ENCODE data around the gene KCNJ18.
"Not testable (repeated sequence)": the region's sequence is repeated elsewhere in the genome, so short reads cannot be mapped to it uniquely, and the experiment has no call there.

Gene KCNJ18

DNA sequence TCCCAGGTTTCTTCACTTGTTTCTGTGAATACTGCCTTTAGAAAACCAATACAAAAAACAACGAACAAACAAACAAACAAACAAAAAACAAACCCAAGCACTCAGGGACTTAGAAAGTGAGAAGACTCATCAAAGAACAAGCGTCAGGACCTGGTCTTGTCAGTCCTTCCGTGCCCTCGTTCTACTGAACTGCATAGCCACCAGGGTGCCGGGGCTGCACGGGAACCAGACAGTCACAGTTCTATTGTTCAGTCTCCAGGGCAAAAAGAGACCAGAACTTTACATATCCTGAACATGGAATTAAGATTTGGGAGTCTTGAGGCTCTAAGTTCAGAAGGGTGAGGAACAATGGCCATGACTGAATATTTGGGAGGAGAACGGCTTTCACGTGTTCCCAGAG is 28.2 kb downstream of the KCNJ18 start:
- in situ Hi-C loops (cut with HindIII; ENCODE audit: low sequenced_read_pairs), result not testable (repeated sequence)

DNA sequence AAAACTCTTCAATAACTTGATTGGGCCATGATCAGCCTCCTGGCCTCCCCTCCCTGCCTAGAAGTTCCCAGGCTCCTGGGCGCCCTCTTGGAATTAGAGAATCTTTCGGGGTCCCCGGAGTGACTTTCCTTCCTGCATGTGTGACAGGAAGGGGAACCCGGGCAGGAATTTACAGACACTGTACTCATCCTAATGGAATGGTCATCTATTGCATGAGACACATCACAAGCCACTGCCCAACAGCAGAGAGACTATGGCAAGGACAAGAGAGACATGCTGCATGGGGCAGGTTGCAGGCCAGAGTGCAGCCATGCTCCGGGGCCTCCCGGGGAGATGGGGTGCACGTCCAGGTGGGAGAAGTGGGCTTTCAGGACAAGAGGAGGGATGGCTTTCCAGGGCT is 29.9 kb downstream of the KCNJ18 start:
- in situ Hi-C loops (cut with HindIII; ENCODE audit: low sequenced_read_pairs), result not testable (repeated sequence)

DNA sequence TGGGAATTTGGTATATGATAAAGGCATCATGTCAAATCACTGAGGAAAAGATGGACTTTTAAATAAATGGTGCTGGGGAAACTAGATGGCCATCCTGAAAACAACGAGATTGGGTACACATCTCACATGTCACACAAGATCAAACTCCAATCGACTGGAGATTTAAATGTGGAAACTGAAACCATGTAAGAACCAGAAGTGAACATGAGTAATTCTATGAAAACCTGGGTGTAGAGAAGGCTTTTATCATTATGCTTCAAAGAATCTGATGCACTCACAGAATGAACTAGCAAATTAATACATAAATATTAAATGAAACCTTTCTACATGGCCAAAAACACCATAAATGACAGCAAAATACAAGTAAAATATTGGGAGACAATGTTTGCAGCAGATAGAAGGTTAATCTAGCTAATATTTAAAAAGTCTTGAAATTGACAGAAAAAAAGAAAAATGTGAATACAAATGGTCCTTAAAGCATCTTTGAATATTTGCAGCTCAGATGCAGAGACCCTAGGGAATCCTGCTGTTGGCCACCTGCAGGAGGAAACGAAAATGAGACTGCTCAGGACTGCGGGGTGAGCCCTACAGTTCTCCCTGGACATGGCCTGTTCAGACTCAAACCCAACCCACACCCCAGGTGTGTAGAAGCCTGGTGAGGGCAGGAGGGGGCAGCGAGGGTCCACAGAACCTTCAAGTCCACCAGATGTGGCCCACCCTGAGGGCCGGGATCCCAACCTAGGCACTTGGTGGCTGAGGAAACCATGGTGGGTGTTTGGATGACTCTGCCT is 32.1 kb downstream of the KCNJ18 start:
- in situ Hi-C loops (cut with HindIII; ENCODE audit: low sequenced_read_pairs), result not testable (repeated sequence)

DNA sequence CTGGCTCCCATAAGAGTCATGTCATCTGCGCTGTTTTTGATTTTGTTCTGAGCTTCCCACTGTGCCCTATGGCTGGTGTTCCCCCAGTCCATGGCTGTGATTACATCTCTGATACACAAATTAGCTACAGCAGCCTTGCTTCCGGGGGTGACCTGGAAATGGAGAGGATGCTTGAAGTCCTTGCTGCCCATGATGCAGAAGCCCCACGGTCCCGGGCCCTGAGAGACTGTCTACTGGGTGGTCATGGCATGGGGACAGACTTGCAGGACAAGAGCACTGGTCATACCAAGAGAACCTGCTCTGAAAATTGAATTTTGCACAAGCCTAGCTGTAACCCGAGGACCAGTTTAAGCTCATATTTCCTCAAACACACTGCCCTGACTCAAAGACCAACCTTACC is 38.8 kb downstream of the KCNJ18 start:
- in situ Hi-C loops (cut with HindIII; ENCODE audit: low sequenced_read_pairs), result not testable (repeated sequence)

- in situ Hi-C loops (cut with HindIII; ENCODE audit: low sequenced_read_pairs), result not testable (repeated sequence)
Observed at GRCh38 chr17:21733931-21734330, 41.6 kb downstream of the KCNJ18 start.

- in situ Hi-C loops (cut with HindIII; ENCODE audit: low sequenced_read_pairs), result not testable (repeated sequence)
Observed at GRCh38 chr17:21735814-21736213, 43.5 kb downstream of the KCNJ18 start.

DNA sequence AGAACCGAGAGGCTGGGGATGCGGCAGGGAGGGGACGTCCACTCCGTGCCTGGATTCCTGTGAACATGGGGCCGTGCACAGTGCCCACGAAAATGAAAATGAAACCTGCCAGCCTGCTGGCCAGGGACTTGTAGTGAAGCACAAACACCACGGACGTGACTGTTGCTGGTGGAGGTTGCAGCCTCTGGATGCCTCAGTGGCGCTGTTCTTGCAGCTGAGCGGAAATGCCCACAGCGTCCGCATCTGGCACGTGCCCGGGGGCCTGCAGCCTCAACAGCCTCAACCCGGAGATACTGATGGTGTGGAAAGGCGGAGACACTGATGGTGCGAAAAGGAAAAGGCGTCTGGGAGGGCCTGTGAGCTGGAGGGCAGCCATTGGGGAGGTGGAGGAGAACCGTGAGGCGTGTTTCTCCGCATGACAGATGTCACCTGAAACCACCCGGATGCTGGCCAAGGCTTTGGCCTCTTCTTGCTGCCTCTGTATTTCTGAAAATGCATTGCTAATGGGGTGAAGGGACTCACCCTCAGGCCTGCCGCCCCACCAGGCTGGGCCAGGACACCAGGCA is 44.8 kb downstream of the KCNJ18 start:
- in situ Hi-C loops (cut with HindIII; ENCODE audit: low sequenced_read_pairs), result not testable (repeated sequence)

DNA sequence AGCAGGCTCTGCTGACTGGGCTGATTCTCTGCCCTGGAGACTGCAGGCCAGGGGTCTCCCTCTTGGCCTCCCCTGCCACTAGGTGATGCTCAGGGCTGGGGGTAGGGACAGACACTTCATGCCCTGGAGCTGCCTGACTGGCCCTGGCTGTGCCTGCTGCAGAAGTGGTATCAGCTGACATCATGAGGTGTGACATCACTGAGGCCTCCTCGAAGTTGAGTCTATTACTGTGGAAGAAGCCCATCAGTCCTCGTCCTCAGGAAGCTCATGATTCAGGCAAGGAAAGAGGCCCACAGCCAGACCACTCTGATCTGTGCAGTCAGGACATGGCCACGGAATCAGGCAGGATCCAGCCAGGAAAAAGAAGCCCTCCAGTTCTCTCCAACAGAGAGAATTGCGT is 45.9 kb downstream of the KCNJ18 start:
- in situ Hi-C loops (cut with HindIII; ENCODE audit: low sequenced_read_pairs), result not testable (repeated sequence)

DNA sequence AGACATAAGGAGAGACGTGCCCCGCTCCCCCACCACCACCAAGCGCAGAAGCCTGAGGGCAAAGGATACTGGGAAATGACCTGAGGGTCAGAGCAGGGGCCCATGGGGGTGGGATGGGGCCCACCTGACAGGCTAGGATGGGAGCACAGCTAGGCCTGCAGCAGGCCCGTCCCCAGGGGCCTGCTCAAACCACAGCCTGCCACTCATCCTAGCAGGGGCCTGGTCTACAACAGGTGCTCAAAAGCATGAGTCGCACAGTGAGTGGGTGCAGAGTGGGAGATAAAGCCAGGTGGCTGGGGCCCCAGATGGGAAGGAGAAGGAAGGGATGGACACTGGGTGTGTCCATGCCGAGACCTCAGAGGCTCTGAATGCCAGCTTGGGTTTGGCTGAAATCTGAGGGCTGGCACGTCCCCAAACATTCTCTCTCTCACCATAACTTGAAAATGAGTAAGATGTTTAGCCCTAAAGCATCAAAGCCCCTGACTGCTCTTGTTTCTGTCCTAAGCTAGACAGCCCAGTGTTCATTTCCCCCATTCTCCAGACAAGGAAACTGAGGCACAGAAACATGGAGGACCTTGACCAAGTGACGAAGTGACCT is 46.7 kb downstream of the KCNJ18 start:
- in situ Hi-C loops (cut with HindIII; ENCODE audit: low sequenced_read_pairs), result not testable (repeated sequence)

GRCh38 chr17:21739485-21739884 is 47.2 kb downstream of the KCNJ18 start:
- in situ Hi-C loops (cut with HindIII; ENCODE audit: low sequenced_read_pairs), result not testable (repeated sequence)

- in situ Hi-C loops (cut with HindIII; ENCODE audit: low sequenced_read_pairs), result not testable (repeated sequence)
Observed at GRCh38 chr17:21740836-21741235, 48.5 kb downstream of the KCNJ18 start.

DNA sequence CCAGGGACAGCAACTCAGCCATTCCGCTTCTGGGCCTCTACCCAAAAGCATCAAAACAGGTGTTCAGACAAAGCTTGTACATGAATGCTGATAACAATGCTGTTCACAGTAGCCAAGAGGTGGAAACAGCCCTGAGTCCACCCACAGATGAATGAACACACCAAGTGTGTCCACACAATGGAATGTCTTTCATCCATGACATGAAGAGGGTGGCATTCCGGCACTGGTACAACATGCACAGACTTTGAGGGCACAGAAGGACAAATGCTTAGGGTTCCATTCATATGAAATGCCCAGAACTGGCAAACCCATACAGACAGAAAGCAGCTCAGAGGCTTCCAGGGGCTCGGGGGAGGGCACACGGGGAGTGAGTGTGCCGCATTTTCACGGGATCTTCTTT is 49.2 kb downstream of the KCNJ18 start:
- in situ Hi-C loops (cut with HindIII; ENCODE audit: low sequenced_read_pairs), result not testable (repeated sequence)

DNA sequence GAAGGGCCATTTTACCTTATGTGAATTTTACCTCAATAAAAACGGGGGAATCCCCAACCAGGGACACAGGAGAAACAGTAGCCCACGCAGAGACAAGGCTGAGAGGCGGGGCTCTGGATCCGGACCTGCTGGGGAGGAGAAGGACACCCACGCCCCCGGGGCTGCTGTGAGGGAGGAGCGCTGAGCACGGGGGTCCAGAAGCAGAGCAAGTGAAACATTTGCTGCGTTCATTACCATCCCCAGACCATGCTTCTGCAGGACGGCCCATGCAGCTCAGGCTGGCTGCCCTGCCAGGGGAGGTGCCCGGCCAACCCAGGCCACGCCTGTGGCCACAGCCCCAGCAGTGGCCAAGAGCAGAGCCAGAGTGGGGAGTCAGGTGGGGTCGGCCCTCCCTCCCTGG is 50.0 kb downstream of the KCNJ18 start:
- in situ Hi-C loops (cut with HindIII; ENCODE audit: low sequenced_read_pairs), result no loop called here

DNA sequence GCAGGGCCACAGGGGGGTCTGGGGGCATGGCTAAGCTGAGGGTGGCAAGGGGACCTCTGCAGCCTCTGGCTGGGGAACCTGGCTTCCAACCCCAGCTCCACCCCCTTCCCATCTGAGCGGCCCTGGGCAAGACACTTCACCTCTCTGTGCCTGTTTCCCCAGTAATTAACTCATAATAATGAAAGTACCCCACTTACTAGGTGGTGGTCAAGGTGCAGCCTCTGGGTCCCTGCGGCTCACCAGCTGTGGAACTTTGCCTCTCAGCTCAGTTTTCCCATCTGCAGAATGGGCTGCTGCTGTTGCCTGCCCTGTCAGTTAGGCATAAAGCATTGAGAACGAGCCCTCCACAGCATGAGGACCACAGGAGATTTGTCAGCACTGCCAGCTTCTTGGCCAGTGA is 51.8 kb downstream of the KCNJ18 start:
- in situ Hi-C loops (cut with HindIII; ENCODE audit: low sequenced_read_pairs), result not testable (repeated sequence)

DNA sequence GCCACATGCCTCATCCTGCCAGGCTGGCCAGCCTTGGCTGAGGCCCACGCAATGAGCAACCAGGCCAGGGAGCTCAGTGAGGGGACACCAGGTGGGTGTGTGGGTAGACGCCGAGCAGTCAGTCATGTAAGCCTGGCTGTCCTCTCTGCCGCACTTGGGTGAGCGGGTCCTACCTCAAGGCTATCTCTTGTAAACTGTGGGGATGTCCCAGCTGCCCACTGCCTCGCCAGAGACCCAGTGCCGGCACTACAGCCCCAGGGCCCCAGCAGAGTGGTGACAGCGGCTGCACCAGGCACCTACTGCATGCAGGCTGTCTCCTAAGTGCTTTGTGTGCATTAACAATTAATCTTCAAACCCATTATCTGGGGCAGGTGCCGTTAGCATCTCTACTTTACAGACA is 52.3 kb downstream of the KCNJ18 start:
- in situ Hi-C loops (cut with HindIII; ENCODE audit: low sequenced_read_pairs), result not testable (repeated sequence)

GRCh38 chr17:21745385-21746054 is 53.2 kb downstream of the KCNJ18 start:
- in situ Hi-C loops (cut with HindIII; ENCODE audit: low sequenced_read_pairs), result not testable (repeated sequence)

DNA sequence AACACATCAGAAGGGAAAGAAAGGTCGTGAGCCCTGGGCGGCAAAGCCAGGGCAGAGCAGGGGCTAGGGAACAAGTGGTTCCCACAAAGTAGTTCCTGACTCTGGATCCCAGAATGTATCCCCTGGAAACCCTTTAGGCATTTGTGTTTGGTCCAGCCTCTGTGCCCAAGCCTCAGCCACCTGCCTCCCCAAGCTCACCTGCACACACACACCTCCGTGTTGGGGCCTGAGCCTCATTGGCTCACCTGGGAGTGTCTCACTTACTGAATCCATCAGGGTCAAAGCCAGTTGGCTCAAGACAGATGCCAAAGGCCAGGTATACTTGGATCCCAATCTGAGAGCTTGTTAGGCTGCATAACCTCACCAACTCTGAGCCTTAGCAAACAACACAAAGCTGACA is 54.1 kb downstream of the KCNJ18 start:
- in situ Hi-C loops (cut with HindIII; ENCODE audit: low sequenced_read_pairs), result not testable (repeated sequence)

GRCh38 chr17:21747195-21747915 is 55.0 kb downstream of the KCNJ18 start:
- in situ Hi-C loops (cut with HindIII; ENCODE audit: low sequenced_read_pairs), result not testable (repeated sequence)

GRCh38 chr17:21748686-21749085 is 56.4 kb downstream of the KCNJ18 start:
- in situ Hi-C loops (cut with HindIII; ENCODE audit: low sequenced_read_pairs), result not testable (repeated sequence)

- in situ Hi-C loops (cut with HindIII; ENCODE audit: low sequenced_read_pairs), result not testable (repeated sequence)
Observed at GRCh38 chr17:21749696-21750531, 57.6 kb downstream of the KCNJ18 start.
